HFF-Myc (cell line): Measurements from ENCODE around the gene DDX19B.
"Not testable (repeated sequence)": the region's sequence is repeated elsewhere in the genome, so short reads cannot be mapped to it uniquely, and the experiment has no call there.

Source experiments
- DNase-seq: peaks from one replicate; pipeline ENCODE4 v3.0.0-alpha.2; 2011; ENCODE audit warnings: low read depth; ENCODE audit errors: extremely low read depth
- H3K4me3 ChIP-seq: replicated peaks from 2 replicates; pipeline ENCODE4 v1.5.1; 2011; ENCODE audit warnings: low read depth, mild to moderate bottlenecking, control low read depth, low read length
- TF ChIP-seq, protein P1 (sequence below): IDR thresholded peaks from 2 replicates; pipeline ENCODE4 v1.5.1; 2012; ENCODE audit warnings: mild to moderate bottlenecking, low read depth, low read length, control low read depth; ENCODE audit errors: missing control alignments

The DDX19B gene

GRCh38 chr16:70304892-70305448 is 6.0 kb downstream of the DDX19B start:
- no peak for DNase-seq
- H3K4me3 ChIP-seq = no peak overlapping the region
- TF ChIP-seq, protein P1, sequence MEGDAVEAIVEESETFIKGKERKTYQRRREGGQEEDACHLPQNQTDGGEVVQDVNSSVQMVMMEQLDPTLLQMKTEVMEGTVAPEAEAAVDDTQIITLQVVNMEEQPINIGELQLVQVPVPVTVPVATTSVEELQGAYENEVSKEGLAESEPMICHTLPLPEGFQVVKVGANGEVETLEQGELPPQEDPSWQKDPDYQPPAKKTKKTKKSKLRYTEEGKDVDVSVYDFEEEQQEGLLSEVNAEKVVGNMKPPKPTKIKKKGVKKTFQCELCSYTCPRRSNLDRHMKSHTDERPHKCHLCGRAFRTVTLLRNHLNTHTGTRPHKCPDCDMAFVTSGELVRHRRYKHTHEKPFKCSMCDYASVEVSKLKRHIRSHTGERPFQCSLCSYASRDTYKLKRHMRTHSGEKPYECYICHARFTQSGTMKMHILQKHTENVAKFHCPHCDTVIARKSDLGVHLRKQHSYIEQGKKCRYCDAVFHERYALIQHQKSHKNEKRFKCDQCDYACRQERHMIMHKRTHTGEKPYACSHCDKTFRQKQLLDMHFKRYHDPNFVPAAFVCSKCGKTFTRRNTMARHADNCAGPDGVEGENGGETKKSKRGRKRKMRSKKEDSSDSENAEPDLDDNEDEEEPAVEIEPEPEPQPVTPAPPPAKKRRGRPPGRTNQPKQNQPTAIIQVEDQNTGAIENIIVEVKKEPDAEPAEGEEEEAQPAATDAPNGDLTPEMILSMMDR = no peak

- no peak overlapping the region for H3K4me3 ChIP-seq
- TF ChIP-seq, protein P1 = no peak
- DNase-seq = no peak
These were observed 7.9 kb downstream of the DDX19B start for GRCh38 chr16:70306880-70307279.

DNA sequence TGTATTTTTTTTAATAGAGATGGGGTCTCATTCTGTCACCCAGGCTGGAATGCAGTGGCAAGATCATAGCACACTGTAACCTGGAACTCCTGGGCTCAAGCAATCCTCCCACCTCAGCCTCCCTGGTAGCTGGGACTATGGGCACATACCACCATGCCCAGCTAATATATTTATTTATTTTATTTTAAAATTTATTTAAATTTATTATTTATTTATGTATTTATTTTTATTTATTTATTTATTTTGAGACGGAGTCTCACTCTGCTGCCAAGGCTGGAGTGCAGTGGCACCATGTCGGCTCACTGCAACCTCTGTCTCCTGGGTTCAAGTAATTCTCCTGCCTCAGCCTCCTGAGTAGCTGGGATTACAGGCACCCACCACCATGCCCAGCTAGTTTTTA is 8.7 kb downstream of the DDX19B start:
- not testable (repeated sequence) for H3K4me3 ChIP-seq, DNase-seq

GRCh38 chr16:70320121-70320520 is 21.1 kb downstream of the DDX19B start:
- TF ChIP-seq, protein P1 = no peak
- no peak overlapping the region for H3K4me3 ChIP-seq
- no peak for DNase-seq

GRCh38 chr16:70324998-70325747 is 26.2 kb downstream of the DDX19B start:
- DNase-seq = no peak
- no peak overlapping the region for H3K4me3 ChIP-seq
- TF ChIP-seq, protein P1 = no peak

GRCh38 chr16:70331091-70331490 is 32.1 kb downstream of the DDX19B start:
- TF ChIP-seq, protein P1 = no peak
- DNase-seq = no peak
- H3K4me3 ChIP-seq = no peak overlapping the region

DNA sequence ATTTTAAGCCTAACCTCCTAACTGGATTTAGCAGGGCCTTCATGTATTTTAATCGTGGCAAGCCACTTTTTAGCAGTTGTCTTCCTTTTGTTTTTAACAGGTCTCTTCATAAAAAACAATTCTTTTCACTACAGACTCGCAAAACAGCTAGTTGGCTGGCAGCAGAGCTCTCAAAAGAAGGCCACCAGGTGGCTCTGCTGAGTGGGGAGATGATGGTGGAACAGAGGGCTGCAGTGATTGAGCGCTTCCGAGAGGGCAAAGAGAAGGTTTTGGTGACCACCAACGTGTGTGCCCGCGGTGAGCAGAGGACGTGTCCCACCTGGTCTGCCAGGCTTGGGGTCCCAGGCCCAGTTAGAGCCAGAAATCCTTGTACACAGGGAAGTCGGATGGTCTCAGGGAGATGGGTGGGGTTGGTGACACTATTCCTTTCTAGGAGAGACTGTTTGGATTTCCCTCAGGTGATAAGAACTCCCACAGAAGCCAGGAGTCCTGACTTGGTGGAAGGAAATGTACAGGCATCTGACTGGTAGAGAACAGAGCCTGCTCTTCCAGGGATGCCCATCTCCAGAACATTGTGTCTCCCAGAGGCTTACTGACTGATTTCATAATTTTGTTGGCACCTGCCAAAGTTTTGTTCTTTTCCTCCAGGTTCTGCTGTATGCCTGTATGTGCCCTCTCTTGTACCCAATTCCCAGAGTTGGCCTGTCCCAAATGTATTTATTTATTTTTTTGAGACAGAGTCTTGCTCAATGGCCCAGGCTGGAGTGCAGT is 32.8 kb downstream of the DDX19B start:
- TF ChIP-seq, protein P1 = peak; percentile 59
- no peak for DNase-seq
- no peak overlapping the region for H3K4me3 ChIP-seq

GRCh38 chr16:70332728-70333127 is 33.7 kb downstream of the DDX19B start:
- DNase-seq, H3K4me3 ChIP-seq: not testable (repeated sequence)
